Stimulated activated CD8-positive, alpha-beta memory T cell treated with anti-CD3 and anti-CD28 coated beads, Interleukin-15, amount 100 ng/mL, for 4 hours (primary cell): ENCODE data around the gene TROAP.
"Not testable (repeated sequence)": the region's sequence is repeated elsewhere in the genome, so short reads cannot be mapped to it uniquely, and the experiment has no call there.

Experiments used
- DNase-seq, 2 donors: peaks; one replicate each; pipeline ENCODE4 v3.0.0-alpha.2; 2020; ENCODE audit warnings: low read depth in 2 of 2

Gene TROAP

DNA sequence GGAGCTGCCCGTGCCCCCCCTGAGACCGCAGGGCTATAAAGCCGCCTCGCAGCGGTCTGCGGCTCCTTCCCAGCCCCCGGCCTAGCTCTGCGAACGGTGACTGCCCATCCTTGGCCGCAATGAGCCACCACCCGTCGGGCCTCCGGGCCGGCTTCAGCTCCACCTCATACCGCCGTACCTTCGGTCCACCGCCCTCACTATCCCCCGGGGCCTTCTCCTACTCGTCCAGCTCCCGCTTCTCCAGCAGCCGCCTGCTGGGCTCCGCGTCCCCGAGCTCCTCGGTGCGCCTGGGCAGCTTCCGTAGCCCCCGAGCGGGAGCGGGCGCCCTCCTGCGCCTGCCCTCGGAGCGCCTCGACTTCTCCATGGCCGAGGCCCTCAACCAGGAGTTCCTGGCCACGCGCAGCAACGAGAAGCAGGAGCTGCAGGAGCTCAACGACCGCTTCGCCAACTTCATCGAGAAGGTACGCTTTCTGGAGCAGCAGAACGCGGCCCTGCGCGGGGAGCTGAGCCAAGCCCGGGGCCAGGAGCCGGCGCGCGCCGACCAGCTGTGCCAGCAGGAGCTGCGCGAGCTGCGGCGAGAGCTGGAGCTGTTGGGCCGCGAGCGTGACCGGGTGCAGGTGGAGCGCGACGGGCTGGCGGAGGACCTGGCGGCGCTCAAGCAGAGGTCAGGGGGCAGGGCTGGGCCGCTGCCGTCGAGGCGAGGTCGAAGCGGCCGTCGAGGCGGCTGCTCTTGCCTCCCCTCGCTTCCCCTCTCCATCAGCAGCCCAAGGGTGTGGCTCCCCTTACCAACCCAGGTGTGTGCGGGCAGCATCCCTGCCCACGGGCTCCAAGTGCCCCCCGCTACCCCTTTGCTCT is 27.7 kb upstream of the TROAP start, which contains the start of gene PRPH:
PRPH (plus strand) TSS at position 66 of the 855 bp plus-strand sequence; CDS start at position 120, 54 bp downstream.
- DNase-seq: no peak

DNA sequence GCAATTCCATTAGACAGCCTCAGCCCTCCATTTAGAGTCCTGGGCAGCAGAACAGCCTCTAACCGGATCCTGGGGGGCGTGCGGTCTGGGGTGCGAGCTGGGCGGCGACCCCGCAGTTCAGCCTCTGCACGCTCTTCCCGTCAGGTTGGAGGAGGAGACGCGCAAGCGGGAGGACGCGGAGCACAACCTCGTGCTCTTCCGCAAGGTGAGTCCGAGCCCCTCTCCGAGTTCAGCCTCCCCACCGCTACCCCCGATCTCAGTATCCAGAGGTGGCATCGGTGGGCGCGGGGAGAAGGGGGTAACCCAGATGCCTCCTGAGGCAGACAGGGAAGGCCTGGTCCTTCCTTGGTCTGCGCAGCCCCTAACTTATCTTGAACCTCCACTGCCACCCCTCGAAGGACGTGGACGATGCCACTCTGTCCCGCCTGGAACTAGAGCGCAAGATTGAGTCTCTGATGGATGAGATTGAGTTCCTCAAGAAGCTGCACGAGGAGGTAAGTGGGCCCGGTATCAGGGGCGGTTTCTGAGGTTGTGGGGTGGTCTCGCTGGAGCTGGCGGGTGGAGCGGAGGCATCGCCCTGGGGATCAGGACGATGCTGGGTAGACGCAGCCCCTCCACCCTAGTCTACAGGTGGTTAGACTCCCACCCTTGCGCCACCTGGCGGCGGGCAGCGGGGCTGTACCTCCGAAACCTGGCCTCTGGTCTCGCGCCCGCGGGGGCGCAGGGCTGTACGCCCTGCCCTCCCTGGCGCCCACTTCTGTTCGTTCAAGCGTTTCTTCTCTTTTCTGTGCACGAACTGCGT is 26.8 kb upstream of the TROAP start:
- peak in 1 of 2 donors; percentile 15 for DNase-seq

DNA sequence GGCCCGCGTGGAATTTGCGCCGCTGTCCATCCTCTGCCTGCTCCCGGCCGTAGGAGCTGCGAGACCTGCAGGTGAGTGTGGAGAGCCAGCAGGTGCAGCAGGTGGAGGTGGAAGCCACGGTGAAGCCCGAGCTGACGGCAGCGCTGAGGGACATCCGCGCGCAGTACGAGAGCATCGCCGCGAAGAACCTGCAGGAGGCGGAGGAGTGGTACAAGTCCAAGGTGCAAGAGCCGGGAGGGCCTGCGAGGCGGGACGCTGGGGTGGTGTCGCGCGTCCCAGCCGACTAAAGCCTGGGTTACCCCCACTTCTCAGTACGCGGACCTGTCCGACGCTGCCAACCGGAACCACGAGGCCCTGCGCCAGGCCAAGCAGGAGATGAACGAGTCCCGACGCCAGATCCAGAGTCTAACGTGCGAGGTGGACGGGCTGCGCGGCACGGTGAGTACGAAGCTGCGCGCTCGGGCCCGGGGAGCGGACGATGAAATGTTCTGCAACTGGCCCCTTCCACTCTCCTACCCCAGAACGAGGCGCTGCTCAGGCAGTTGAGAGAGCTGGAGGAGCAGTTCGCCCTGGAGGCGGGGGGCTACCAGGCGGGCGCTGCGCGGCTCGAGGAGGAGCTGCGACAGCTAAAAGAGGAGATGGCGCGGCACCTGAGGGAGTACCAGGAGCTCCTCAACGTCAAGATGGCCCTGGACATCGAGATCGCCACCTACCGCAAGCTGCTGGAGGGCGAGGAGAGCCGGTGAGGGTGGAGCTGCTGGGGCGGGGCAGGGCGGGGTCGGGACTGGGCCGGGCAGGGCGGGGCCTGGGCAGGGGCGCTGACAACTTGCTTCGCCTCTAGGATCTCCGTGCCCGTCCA is 26.0 kb upstream of the TROAP start:
- no peak for DNase-seq

DNA sequence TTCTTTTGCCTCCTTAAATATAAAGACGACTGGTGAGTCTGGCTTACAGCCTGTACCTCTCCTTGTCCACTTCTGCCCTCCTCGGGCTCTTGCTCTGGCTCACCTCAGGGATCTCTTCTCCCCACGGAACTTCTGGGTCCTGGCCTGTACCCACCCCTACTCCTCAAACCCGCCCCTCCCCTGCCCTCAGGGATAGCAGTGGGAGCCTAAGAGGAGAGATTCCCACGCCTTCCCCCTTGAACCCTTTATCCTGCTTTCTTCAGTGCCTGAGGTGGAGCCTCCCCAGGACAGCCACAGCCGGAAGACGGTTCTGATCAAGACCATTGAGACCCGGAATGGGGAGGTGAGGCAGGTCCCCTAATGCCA is 25.4 kb upstream of the TROAP start:
- DNase-seq: no peak

DNA sequence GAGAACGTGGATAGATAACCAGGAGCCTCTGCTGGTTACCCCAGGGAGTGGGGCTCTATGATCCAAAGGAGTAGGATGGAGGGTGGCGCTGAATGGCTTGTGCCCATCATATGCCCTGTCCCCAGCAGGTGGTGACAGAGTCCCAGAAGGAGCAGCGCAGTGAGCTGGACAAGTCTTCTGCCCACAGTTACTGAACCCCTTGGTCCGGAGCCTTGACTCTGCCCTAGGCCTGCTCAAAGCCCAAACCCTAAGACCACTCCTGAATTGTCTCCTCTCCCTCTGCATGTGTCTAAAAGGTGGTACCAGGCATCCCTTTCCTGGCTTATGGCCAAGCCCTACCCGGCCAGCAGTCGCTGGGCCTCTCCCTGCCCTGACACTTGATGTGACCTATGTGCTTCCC is 24.9 kb upstream of the TROAP start:
- DNase-seq: no peak

DNA sequence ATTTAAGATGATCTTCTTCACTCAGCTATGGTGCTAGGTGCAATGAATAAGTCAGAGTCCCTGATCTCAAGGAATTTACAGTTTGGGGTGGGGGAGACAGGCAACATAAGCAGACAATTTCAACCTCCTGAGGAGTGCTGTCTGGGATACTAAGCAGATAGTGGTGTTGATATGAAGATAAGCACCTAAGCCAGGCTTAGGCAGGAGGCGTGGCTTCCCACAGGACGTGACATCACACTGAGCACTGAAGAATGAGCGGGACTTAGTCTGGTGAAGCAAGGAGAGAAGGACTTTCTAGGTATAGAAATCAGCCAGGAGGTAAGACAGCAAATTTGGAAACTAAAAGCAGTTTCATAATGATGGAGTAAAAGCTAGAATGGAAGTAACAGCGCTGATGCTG is 21.3 kb upstream of the TROAP start:
- no peak for DNase-seq

DNA sequence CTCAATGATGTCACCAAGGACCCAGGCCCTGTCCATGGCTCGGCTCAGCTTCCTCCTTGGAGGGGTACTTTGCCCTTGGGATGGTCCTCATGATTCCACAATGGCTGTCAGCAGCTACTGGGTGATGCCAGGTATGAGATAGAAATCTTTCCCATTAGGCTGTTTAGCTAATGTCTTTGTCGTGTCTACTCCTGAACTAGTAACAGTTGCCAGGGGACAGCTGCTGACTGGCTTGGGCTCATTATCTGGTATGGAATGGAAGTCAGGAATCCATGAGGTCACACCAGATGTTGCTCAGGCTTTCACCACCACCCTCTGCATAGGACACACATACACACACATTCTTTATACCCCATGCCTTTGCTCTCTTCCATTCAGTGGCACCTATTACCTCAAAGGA is 18.9 kb upstream of the TROAP start:
- DNase-seq: no peak

DNA sequence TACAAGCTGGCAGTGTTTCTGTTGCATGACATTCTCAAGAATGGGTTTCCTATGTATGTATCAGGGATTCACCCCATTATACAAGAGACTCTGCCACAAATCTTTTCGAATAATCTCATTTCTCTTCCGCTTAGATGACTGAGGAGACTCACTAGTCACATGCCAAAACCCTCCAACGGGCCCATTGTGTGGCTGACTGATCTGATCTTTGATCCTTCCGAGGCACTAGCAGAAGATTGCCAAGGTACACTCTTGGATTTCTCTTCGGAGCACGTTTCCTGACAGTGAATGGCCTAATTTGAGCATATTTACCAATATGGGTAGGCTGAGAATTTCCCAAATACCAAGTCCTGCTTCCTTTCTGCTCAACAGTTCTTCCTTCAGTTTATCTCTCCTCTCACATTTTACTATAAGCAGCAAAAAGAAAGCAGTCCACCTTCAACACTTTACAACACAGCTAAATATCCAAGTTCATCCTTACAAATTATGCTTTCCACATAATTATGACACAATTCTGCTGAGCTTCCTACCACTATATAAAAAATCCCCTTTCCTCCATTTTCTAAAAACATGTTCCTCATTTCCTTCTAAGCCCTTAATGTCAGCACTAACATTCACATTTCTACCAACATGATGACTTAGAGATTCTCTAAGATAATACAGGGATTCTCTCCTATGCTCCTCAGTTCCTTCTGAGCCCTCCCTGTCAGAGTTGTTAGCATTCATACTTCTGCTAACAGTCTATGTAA is 17.1 kb upstream of the TROAP start:
- DNase-seq: no peak

DNA sequence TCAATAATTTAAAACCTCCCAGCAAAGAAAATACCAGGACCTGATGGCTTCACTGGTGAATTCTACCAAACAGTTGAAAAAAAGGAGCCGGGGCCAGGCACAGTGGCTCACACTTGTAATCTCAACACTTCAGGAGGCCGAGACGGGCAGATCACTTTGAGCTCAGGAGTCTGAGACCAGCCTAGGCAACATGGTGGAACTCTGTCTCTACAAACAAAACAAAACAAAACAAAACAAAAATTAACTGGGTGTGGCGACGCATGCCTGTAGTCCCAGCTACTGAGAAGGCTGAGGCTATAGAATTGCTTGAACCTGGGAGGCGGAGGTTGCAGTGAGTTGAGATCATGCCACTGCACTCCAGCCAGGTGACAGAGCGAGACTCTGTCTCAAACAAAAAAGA is 13.7 kb upstream of the TROAP start:
- DNase-seq: no peak

DNA sequence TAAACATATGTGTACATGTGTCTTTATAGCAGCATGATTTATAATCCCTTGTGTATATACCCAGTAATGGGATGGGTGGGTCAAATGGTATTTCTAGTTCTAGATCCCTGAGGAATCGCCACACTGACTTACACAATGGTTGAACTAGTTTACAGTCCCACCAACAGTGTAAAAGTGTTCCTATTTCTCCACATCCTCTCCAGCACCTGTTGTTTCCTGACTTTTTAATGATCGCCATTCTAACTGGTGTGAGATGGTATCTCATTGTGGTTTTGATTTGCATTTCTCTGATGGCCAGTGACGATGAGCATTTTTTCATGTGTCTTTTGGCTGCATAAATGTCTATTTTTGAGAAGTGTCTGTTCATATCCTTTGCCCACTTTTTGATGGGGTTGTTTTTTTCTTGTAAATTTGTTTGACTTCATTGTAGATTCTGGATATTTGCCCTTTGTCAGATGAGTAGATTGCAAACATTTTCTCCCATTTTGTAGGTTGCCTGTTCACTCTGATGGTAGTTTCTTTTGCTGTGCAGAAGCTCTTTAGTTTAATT is 12.5 kb upstream of the TROAP start:
- DNase-seq: not testable (repeated sequence)

DNA sequence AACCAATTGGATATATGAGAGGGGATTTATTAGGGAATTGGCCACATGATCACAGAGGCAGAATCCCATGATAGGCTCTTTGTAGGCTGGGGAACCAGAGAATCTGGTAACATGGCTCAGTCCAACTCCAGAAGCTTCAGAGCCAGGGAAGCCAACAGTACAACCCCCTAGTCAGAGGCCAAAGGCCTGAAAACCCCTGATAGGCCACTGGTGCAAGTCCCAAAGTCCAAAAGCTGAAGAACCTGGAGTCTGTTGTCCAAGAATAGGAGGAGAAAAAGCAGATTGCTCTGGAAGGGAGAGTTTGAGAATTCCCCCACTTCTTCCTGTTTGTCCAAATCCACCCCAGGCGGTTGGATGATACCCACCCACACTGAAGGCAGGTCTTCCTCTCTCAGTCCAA is 8.2 kb upstream of the TROAP start:
- DNase-seq: no peak

DNA sequence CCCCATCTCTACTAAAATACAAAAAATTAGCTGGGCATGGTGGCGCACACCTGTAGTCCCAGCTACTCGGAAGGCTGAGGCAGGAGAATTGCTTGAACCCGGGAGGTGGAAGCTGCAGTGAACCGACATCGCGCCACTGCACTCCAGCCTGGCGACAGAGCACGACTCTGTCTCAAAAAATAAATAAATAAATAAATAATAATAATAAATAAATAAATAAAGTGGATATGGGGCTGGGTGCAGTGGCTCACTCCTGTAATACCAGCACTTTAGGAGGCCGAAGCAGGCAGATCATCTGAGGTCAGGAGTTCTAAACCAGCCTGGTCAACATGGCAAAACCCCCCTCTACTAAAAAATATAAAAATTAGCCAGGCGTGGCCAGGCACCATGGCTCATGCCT is 5.9 kb upstream of the TROAP start:
- not testable (repeated sequence) for DNase-seq

DNA sequence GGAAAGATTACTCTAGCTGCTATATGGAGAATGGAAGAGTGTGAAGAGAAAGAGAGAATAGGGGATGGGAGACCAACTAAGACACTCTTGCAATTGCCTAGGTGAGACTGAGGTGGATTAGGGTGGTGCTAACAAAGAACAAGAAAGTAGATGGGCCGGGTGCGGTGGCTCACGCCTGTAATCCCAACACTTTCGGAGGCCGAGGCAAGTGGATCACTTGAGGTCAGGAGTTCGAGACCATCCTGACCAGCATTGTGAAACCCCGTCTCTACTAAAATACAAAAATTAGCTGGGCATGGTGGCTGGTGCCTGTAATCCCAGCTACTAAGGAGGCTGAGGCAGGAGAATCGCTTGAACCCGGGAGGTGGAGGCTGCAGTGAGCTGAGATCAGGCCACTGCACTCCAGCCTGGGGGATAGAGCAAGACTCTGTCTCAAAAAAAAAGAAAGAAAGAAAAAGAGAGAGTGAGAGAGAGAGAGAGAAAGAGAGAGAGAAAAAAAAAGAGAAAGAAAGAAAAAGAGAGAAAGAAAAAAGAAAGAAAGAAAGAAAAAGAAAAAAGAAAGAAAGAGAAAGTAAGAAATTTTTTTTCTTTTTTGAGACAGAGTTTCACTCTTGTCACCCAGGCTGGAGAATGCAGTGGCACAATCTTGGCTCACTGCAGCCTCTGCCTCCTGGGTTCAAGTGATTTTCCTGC is 2.5 kb upstream of the TROAP start:
- DNase-seq: not testable (repeated sequence)

DNA sequence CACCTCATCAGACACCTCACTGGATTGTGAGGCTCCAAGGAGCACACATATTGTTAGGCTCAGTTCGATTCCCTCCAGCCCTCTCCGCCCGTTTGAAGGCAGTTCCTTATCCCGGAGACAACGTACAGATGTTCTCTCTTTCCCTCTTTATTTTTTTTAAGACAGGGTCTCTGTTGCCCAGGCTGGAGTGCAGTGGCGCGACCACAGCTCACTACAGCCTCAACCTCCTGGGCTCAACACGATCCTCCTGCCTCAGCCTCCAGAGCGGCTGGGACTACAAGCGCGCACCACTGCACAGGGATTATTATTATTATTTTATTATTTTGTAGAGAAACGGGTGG is 718 bp upstream of the TROAP start:
- DNase-seq: no peak

DNA sequence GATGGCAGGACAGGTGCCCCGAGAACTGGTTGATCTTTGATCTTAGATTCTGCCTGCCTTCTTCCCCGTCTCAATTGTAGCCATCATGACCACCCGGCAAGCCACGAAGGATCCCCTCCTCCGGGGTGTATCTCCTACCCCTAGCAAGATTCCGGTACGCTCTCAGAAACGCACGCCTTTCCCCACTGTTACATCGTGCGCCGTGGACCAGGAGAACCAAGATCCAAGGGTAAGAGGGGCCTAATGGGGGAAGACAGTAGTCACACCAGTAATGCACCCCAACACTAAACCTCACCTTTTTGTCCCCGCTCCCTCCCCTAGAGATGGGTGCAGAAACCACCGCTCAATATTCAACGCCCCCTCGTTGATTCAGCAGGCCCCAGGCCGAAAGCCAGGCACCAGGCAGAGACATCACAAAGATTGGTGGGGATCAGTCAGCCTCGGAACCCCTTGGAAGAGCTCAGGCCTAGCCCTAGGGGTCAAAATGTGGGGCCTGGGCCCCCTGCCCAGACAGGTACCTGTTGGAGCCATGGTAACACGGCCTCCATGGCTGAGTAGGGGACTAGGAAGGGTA is 556 bp downstream of the TROAP start:
- no peak for DNase-seq

DNA sequence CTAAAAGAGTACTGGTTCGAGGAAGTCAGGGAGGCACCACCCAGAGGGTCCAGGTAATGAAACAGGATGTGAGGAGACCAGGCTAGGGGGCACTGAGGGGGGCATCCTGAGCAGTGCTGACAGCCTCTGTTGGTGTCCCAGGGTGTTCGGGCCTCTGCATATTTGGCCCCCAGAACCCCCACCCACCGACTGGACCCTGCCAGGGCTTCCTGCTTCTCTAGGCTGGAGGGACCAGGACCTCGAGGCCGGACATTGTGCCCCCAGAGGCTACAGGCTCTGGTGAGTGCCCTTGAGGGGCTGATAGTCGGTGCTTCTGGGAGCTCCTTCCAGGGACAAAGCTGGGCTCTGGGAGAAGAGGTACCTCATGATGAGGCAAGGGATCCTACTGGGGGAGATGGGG is 2.6 kb downstream of the TROAP start:
- DNase-seq: no peak

DNA sequence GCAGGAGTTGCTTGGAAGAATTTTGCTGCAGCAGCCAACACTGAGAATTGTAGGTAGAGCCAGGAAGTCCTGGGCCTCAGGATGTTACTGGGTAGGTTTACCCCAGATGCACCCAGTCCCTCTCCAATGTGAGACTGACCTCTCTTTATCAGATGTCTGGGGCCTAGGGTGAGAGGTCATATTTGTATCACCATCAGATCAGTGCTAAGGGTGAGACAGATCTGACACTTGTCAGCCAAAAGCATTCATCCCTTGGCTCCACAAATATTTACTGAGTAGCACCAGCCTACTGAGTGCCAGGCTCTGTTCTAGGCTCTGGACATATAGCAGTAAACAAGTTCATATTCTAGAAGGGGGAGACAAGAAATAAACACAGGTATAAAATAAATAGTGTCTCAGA is 4.3 kb downstream of the TROAP start:
- DNase-seq: no peak

DNA sequence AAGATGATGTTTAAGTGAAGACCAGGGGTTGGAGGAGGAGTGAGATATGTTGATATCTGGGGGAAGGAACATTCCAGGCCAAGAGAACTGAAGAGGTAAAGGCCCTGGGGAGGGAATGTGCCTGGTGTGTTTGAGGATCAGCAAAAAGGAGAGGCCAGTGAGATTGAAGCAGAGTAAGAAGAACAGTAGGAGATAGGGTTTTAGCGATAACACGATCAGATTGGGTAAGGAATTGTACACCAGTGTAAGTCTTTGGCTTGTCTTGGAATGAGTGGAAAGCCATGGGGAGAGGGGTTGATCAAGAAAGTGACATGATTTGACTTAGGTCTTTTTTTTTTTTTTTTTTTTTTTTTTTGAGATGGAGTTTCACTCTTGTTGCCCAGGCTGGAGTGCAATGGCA is 4.8 kb downstream of the TROAP start:
- DNase-seq: no peak

DNA sequence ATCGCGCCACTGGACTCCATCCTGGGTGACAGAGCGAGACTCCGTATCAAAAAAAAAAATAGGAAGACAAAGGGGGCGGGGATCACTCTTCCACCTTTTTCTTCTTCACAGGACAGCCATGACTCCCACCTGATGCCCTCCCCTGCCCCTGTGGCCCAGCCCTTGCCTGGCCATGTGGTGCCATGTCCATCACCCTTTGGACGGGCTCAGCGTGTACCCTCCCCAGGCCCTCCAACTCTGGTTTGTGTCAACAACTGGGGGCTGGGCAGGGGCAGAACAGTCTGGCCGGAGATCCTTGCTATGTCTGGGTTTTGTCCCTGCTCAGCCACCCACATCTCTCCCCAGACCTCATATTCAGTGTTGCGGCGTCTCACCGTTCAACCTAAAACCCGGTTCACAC is 5.8 kb downstream of the TROAP start:
- no peak for DNase-seq

DNA sequence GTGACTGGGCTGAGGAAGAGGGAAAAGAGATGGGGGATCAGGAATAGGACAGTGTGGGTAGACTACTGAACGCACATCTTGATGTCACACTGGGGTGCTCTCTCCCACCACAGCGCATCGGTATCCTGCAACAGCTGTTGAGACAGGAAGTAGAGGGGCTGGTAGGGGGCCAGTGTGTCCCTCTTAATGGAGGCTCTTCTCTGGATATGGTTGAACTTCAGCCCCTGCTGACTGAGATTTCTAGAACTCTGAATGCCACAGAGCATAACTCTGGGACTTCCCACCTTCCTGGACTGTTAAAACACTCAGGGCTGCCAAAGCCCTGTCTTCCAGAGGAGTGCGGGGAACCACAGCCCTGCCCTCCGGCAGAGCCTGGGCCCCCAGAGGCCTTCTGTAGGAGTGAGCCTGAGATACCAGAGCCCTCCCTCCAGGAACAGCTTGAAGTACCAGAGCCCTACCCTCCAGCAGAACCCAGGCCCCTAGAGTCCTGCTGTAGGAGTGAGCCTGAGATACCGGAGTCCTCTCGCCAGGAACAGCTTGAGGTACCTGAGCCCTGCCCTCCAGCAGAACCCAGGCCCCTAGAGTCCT is 7.1 kb downstream of the TROAP start:
- no peak for DNase-seq
